Stimulated activated CD8-positive, alpha-beta memory T cell treated with anti-CD3 and anti-CD28 coated beads, Interleukin-4, amount 100 ng/mL, for 4 hours (primary cell): ENCODE data around the gene LSM5.

Experiments used
- DNase-seq, 2 donors: peaks; one replicate each; pipeline ENCODE4 v3.0.0-alpha.2; 2020; ENCODE audit warnings: low read depth in 2 of 2, low spot score in 1 of 2

LSM5 gene

GRCh38 chr7:32462977-32463376, 27.2 kb downstream of the LSM5 start:
- no peak for DNase-seq

GRCh38 chr7:32462451-32462850, 27.7 kb downstream of the LSM5 start:
- no peak for DNase-seq

GRCh38 chr7:32461484-32461883, 28.7 kb downstream of the LSM5 start:
- DNase-seq = no peak

- DNase-seq = no peak
These were observed 30.4 kb downstream of the LSM5 start for GRCh38 chr7:32459788-32460187.

- no peak for DNase-seq
These were observed 32.2 kb downstream of the LSM5 start for GRCh38 chr7:32458025-32458424.

- DNase-seq = no peak
These were observed 36.7 kb downstream of the LSM5 start for GRCh38 chr7:32453341-32454011.

GRCh38 chr7:32447218-32447617, 43.0 kb downstream of the LSM5 start:
- no peak for DNase-seq

- DNase-seq = no peak
These were observed 53.8 kb downstream of the LSM5 start for GRCh38 chr7:32436146-32436928.
